ENCODE results near the gene GTF3C2. TPM values are rescaled to one million over a fixed set of nuclear protein-coding genes. Genes with fewer than 3 reads are reported as not detected.
A peak's percentile ranks its signal among the peaks of the same experiment; 100 is the strongest.

GTF3C2 gene
- total RNA-seq, 1 donor from 2014 or later, result 114 TPM

DNA sequence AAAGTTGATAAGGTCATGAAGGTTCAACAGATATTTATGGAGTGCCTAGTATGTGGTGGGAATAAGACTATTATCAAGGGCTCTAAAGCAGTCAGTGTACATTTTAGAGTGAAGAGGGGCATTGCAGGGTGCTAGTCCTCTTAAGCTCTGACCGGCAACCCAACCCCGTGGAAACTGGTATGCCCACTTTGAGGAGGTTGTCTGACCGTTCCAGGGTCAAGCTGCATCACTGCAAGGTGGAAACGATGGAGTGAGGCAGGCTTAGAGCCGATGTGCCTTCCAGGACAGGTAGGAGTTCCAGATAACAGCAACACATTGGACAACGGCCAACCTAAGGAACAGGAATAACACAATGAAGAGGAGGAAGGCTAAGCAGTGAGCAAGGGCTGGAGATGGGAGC lies 46.9 kb downstream of the GTF3C2 start:
- no peaks in the 10 kb centered on the region for H3K9me3 Mint-ChIP-seq
- no peak overlapping the region for H3K4me3 Mint-ChIP-seq
- H3K27me3 Mint-ChIP-seq (ENCODE audit: low read depth), result peaks cover 58% of the 10 kb centered on the region
- no peak for DNase-seq (ENCODE audit: low read depth, low spot score)
- peaks cover 13% of the 10 kb centered on the region for H3K36me3 Mint-ChIP-seq (ENCODE audit: low read depth)
- H3K4me1 Mint-ChIP-seq, result peaks cover 5% of the 10 kb centered on the region
- TF ChIP-seq, protein P1, sequence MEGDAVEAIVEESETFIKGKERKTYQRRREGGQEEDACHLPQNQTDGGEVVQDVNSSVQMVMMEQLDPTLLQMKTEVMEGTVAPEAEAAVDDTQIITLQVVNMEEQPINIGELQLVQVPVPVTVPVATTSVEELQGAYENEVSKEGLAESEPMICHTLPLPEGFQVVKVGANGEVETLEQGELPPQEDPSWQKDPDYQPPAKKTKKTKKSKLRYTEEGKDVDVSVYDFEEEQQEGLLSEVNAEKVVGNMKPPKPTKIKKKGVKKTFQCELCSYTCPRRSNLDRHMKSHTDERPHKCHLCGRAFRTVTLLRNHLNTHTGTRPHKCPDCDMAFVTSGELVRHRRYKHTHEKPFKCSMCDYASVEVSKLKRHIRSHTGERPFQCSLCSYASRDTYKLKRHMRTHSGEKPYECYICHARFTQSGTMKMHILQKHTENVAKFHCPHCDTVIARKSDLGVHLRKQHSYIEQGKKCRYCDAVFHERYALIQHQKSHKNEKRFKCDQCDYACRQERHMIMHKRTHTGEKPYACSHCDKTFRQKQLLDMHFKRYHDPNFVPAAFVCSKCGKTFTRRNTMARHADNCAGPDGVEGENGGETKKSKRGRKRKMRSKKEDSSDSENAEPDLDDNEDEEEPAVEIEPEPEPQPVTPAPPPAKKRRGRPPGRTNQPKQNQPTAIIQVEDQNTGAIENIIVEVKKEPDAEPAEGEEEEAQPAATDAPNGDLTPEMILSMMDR (conservative IDR thresholded peaks at IDR 0.05), result no peak
- no peak overlapping the region for H3K27ac Mint-ChIP-seq (ENCODE audit: unreplicated experiment)

DNA sequence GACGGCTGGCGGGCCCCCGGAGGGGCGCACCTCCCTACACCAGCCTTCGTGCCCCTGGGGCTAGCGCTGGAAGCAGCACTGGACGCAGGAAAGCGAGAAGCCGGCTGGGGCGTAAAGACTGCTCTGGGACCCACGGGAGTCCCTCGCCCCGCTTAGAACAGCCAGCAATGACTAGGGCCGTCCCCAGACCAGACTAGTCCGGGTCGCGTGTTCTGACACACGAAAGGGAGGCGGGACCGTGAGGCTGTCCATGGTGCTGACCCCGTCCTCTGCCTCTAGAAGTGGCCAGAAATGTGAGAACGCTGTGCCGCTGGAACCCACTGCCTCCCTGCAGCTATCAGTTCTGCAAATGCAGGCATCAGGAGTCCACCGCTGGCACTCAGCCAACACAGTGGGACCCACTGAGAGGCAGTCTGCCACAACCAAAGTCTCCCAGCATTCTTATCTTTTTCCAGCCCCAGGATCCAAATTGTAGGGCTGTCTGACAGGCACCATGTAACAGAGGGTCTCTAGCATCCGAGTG lies 48.1 kb downstream of the GTF3C2 start, which contains the start of gene UCN:
Gene UCN (minus strand): TSS at position 87 of the 523 bp plus-strand sequence. CDS start 550 bp downstream, outside the sequence.
- Mint-ChIP-seq H3K9me3 (no peaks in the 10 kb centered on the region), H3K36me3 (ENCODE audit: low read depth) (peaks cover 13% of the 10 kb centered on the region), H3K27me3 (ENCODE audit: low read depth) (peaks cover 65% of the 10 kb centered on the region), H3K4me3 (peak within 1 kb of the TSS; percentile 41), H3K4me1 (peaks cover 5% of the 10 kb centered on the region), H3K27ac (ENCODE audit: unreplicated experiment) (no peak within 1 kb of the TSS)
- peak; percentile 44 for DNase-seq (ENCODE audit: low read depth, low spot score)
- TF ChIP-seq, protein P1 (conservative IDR thresholded peaks at IDR 0.05), result no peak

DNA sequence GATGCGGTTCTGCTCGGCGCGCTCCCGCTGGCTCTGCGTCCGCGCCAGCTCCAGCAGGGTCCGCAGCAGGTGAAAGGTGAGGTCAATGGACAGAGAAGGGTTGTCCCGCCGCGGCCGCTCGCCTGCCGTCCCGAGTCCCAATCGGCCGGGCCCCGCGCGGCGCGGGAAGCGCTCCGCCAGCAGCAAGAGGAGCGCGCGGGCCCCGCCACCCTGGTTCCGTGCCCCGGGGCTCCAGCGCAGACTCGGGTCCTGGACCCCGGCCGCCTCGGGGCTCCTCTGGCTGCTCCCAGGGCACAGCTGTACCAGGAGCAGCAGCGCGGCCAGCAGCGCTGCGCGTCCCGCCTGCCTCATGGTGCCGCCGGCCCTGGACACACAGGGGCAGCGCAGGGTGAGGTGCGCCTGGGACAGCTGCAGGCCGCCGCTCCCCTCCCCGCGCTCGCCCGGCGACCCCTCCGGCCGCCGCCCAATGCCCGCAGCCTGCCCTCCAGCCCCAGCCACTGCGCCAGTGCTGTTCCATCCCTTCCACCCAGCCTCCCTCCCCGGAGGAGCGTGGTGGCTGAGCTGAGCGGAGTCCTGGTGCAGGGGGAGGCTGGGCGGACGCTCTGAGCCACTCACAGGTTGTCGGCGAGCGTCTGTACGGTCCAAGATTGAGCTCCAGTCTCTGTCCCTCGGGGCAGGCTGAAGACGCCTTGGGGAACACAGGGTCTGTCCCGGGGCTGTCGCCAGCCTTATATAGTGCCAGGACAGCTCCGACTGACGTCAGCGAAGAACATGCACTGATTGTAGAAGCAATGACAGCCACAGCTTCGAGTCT lies 48.8 kb downstream of the GTF3C2 start:
- no peak overlapping the region for H3K27ac Mint-ChIP-seq (ENCODE audit: unreplicated experiment)
- H3K4me1 Mint-ChIP-seq, result peaks cover 5% of the 10 kb centered on the region
- DNase-seq (ENCODE audit: low read depth, low spot score), result no peak
- H3K27me3 Mint-ChIP-seq (ENCODE audit: low read depth), result peaks cover 66% of the 10 kb centered on the region
- TF ChIP-seq, protein P1 (conservative IDR thresholded peaks at IDR 0.05), result no peak
- H3K36me3 Mint-ChIP-seq (ENCODE audit: low read depth), result peaks cover 13% of the 10 kb centered on the region
- no peaks in the 10 kb centered on the region for H3K9me3 Mint-ChIP-seq
- H3K4me3 Mint-ChIP-seq, result no peak overlapping the region

DNA sequence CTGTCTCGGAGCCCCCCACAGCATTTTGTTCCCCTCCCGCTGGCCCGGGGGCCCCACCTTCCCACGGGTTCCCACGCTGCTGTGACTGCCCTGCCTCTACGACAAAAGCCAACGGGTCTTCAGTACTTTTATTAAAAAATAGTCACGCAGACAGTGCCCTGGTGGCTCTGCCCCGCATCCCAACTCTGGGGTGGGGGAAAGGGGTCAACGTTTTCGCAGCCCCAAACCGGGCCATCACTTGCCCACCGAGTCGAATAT lies 49.3 kb downstream of the GTF3C2 start:
- H3K27ac Mint-ChIP-seq (ENCODE audit: unreplicated experiment), result no peak overlapping the region
- no peak overlapping the region for H3K4me3 Mint-ChIP-seq
- H3K9me3 Mint-ChIP-seq, result no peaks in the 10 kb centered on the region
- H3K36me3 Mint-ChIP-seq (ENCODE audit: low read depth), result peaks cover 13% of the 10 kb centered on the region
- TF ChIP-seq, protein P1 (conservative IDR thresholded peaks at IDR 0.05), result no peak
- peaks cover 5% of the 10 kb centered on the region for H3K4me1 Mint-ChIP-seq
- peaks cover 64% of the 10 kb centered on the region for H3K27me3 Mint-ChIP-seq (ENCODE audit: low read depth)
- DNase-seq (ENCODE audit: low read depth, low spot score), result no peak

DNA sequence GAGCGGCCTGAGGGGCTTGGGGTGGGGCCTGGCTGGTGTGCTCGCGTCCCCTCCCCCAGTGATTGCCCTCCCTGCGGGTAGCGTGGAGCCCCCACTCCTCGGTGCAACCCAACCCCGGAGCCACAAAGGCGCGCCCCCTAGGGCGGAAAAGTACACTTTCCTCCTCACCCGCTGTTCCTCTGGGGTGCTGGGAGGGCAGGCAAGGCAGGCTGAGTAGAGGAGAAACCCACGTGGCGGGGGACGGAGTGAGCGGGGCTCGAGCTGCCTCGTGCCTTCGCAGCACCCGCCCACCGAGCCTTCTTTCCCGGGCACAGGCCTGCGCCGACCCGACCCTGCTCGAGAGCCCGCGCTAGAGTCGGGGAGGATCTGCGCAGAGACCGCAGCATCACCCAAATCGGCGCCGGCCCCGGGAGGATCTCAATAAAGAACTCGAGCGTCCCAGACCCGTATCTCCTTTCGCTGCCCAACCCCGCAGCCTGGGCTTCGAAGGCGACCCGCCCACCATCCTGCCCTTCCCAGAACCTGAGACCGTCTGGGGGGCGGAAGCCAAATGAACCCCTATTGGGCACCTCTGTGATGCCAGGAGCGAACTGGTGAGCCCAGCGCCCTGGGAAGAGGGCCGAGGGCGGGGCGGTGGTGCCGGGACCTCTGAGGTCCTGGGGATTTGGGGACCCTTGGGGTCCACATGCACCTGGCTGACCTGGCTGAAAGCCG lies 49.8 kb downstream of the GTF3C2 start:
- TF ChIP-seq, protein P1 (conservative IDR thresholded peaks at IDR 0.05), result no peak
- Mint-ChIP-seq H3K27me3 (ENCODE audit: low read depth) (peaks cover 64% of the 10 kb centered on the region), H3K4me1 (peaks cover 5% of the 10 kb centered on the region), H3K27ac (ENCODE audit: unreplicated experiment) (no peak overlapping the region), H3K4me3 (no peak overlapping the region), H3K36me3 (ENCODE audit: low read depth) (peaks cover 13% of the 10 kb centered on the region), H3K9me3 (no peaks in the 10 kb centered on the region)
- no peak for DNase-seq (ENCODE audit: low read depth, low spot score)

Data from neural crest cell (in vitro differentiated cells).